RWPE1 (cell line): ENCODE measurements around the gene HDAC4.
A peak's percentile ranks its signal among the peaks of the same experiment; 100 is the strongest.

ENCODE experiments used
- CTCF ChIA-PET: fragments of 350-600 bp; sonication (Branson Sonifier 250); formaldehyde crosslinking; extraction: SDS; loops from one replicate; lab custom pipeline; 2021; lab: Yijun Ruan, JAX
- POLR2A ChIA-PET: fragments of 400-600 bp; formaldehyde crosslinking; extraction: SDS; loops from one replicate; lab custom pipeline; 2020; ENCODE audit warnings: antibody characterized with exemption; ENCODE audit not compliant: low non-redundant PET; lab: Yijun Ruan, JAX
- DNase-seq: peaks from one replicate; pipeline ENCODE4 v3.0.0; 2012; ENCODE audit warnings: low spot score
- H3K27ac ChIP-seq: fragments of 450-650 bp; 2 replicates; pipeline ENCODE4 v1.5.1; 2017
- TF ChIP-seq, protein P1 (sequence below): fragments of 450-650 bp; conservative IDR thresholded peaks from 2 replicates; pipeline ENCODE4 v1.5.1; 2017; ENCODE audit warnings: low read depth, mild to moderate bottlenecking

Gene HDAC4

DNA sequence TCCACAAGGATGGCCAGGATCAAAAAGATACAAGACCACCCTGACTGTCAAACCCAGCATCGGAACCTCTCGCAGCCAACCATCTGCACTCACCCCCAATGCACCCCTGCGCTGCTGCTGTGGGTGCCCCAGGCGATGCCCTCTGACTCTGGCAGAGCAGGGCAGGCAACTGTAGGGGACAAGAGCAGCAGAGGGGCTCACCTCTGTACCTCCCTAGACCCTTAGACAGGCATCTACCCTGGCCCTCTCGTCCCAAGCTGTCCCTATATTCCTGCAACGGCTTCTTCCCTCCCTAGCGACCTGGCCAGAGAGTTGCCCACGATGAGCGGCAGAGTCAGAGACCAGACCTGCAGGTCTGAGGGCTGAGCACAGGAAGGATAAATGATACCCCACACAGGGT is 128.2 kb downstream of the HDAC4 start:
- TF ChIP-seq, protein P1, sequence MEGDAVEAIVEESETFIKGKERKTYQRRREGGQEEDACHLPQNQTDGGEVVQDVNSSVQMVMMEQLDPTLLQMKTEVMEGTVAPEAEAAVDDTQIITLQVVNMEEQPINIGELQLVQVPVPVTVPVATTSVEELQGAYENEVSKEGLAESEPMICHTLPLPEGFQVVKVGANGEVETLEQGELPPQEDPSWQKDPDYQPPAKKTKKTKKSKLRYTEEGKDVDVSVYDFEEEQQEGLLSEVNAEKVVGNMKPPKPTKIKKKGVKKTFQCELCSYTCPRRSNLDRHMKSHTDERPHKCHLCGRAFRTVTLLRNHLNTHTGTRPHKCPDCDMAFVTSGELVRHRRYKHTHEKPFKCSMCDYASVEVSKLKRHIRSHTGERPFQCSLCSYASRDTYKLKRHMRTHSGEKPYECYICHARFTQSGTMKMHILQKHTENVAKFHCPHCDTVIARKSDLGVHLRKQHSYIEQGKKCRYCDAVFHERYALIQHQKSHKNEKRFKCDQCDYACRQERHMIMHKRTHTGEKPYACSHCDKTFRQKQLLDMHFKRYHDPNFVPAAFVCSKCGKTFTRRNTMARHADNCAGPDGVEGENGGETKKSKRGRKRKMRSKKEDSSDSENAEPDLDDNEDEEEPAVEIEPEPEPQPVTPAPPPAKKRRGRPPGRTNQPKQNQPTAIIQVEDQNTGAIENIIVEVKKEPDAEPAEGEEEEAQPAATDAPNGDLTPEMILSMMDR, result no peak
- no peak overlapping the region for H3K27ac ChIP-seq
- ChIA-PET POLR2A (no interaction called here), CTCF (no interaction called here)
- DNase-seq, result no peak

DNA sequence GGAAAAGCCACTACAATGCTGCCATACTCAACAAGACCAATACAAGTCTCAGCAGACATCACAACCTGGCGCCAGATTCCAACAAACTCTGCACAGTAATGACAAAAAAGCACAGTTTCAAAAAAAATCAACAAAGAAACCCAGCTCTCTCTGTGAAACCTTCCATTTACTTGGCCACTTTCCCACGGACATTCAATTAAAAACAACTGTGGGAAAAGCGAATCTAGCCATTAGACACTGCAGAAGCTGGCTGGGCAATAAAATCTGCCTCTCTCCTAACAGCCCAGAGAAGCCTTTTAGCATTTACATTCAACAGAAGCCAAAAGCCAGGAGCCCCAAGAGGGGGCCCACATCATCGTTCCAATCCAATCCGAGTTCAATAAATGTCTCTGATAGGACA is 128.9 kb downstream of the HDAC4 start:
- no peak for DNase-seq
- H3K27ac ChIP-seq, result no peak overlapping the region
- POLR2A ChIA-PET, result no interaction called here
- TF ChIP-seq, protein P1, result no peak
- CTCF ChIA-PET, result no interaction called here

DNA sequence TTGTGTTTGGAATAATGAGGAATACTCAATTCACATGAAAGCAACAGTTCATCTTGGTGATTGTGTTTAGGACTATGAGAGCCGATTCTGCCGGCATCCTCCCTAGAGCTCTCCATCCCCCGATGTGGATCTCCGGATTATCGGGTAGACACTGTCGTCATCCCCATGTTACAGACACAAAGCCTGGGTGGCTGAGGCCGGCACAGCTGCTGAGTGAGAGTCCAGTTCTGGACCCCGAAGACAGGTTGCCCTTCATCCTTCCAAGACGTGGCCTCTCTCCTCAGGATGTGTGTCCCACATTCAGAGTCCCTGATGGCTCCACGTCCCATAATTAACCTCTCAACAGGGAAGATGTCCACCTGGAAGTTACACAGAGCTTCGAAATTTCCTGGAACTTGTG is 129.3 kb downstream of the HDAC4 start:
- ChIA-PET POLR2A (no interaction called here), CTCF (no interaction called here)
- no peak overlapping the region for H3K27ac ChIP-seq
- no peak for DNase-seq
- TF ChIP-seq, protein P1, result no peak

DNA sequence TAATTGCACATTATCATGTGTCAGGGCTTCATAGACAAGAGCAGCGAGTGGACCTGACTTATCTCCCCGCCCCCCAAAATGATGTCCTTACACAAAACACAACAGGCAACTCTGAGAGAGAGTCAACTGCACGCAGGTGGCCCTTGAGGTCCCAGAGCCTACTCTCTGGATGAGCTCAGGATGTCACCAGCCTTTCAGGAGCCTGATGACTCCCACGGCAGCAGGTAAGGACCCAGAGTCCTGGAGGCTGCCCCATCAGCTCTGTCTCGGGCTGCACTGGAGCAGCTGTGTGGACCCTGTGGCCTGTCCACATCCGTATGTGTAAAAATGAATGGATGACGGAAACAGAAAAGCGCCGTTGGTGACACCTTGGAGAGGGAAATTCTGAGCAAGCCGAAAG is 130.9 kb downstream of the HDAC4 start:
- H3K27ac ChIP-seq, result no peak overlapping the region
- CTCF ChIA-PET, result interaction anchor here (0.6 kb wide), 1 partner anchor 406 kb away, joined by 3 read pairs; no protein-coding TSS in a partner anchor
- POLR2A ChIA-PET, result no interaction called here
- TF ChIP-seq, protein P1, result no peak
- no peak for DNase-seq

DNA sequence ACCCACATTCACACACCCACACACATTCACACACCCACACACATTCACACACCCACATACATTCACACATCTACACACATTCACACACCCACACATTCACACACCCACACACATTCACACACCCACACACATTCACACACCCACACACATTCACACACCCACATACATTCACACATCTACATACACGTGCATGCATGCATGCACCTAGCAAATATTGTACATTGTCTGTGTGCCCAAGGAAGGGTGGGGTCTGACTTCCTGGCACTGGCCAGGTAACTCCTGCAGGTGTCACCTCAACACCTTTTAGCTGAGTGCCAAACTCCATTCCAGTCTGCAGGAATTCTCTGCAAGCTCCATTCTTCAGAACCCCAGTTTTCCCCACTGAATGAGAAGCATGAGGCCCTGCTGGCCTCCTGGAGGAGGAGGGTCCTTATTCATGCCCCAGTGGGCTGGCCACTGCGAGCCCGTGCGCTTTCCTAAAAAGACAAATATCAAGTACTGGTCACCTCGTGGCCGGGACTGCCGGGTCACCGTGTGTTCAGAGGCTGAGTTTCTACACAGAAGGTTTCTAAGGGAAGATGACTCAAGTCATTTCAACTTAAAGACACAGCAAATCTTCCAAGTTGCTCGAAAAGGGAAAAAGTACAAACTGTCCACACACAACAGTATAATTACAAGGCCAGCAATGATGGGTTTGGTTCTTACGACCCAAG is 131.5 kb downstream of the HDAC4 start:
- ChIA-PET CTCF (interaction anchor here (0.6 kb wide), 1 partner anchor 407 kb away, joined by 3 read pairs; no protein-coding TSS in a partner anchor), POLR2A (interaction anchor here (0.7 kb wide), 1 partner anchor 128 kb away, joined by 5 read pairs; no protein-coding TSS in a partner anchor)
- TF ChIP-seq, protein P1, result no peak
- no peak for DNase-seq
- no peak overlapping the region for H3K27ac ChIP-seq

DNA sequence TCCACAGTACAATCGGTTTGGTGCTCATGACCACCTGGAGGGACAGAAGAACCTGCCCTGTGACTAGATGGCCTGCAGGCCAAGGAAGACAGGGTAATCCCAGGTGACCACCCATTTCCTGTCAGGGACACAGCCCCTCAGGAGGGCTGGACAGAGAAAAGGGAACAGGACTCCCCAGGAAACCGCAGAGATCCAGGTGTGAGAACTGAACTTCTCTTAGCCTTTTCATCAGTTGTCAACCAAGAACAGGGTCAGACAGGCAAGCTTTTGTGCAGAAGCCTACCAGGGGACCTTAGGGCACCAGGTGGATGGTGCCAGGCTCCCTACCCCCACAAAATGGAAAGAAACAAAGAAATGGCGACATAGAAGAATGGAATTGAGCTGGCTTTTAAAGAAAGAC is 132.3 kb downstream of the HDAC4 start:
- ChIA-PET POLR2A (no interaction called here), CTCF (no interaction called here)
- H3K27ac ChIP-seq, result peak overlapping the region; percentile 63
- TF ChIP-seq, protein P1, result no peak
- no peak for DNase-seq
